Measurements from ENCODE around the gene NCAPD2.

Gene NCAPD2, protein sequence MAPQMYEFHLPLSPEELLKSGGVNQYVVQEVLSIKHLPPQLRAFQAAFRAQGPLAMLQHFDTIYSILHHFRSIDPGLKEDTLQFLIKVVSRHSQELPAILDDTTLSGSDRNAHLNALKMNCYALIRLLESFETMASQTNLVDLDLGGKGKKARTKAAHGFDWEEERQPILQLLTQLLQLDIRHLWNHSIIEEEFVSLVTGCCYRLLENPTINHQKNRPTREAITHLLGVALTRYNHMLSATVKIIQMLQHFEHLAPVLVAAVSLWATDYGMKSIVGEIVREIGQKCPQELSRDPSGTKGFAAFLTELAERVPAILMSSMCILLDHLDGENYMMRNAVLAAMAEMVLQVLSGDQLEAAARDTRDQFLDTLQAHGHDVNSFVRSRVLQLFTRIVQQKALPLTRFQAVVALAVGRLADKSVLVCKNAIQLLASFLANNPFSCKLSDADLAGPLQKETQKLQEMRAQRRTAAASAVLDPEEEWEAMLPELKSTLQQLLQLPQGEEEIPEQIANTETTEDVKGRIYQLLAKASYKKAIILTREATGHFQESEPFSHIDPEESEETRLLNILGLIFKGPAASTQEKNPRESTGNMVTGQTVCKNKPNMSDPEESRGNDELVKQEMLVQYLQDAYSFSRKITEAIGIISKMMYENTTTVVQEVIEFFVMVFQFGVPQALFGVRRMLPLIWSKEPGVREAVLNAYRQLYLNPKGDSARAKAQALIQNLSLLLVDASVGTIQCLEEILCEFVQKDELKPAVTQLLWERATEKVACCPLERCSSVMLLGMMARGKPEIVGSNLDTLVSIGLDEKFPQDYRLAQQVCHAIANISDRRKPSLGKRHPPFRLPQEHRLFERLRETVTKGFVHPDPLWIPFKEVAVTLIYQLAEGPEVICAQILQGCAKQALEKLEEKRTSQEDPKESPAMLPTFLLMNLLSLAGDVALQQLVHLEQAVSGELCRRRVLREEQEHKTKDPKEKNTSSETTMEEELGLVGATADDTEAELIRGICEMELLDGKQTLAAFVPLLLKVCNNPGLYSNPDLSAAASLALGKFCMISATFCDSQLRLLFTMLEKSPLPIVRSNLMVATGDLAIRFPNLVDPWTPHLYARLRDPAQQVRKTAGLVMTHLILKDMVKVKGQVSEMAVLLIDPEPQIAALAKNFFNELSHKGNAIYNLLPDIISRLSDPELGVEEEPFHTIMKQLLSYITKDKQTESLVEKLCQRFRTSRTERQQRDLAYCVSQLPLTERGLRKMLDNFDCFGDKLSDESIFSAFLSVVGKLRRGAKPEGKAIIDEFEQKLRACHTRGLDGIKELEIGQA (N-terminal part only)

DNA sequence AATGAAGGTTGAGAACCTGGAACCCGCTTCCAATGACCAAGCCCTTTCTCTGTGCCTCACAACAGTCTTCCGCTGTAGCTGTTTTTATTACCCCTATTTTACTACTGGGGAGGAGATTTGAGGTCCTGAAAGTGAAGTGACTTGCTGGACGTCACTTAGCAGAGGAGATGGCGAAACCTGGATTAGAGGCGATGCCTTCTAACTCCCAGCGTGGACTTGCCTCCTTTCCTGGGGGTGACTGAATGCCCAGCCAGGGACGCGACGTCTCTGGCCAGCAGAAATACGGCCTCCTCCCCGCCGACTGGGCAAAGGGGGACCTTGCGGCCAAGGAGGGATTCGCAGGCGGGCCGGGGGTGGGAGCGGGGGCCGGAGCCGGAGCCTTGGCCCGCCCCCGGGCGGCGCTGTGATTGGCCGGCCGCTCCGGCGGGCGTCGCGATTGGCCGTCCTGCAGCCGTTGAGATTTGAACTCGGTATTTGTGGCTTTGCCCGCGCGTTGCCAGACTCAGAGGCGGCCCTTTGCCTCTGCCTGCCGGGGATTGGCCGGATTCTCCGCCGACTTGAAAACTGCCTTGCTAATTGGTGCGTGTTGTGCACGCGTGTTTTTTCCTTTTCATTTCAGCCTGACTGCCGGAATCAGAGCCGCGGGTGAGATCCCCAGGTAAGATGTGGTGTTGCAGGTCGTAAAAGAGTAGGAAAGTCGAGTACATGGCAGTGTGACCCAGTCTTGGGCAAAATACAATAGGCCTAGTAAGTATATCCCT, at the start of gene NCAPD2:
TSS of gene NCAPD2 (plus strand) at position 606 of the 761 bp plus-strand sequence. CDS start 997 bp downstream, outside the sequence.
- peak; percentile 92 for DNase-seq

GRCh38 chr12:6444704-6445688, 48.9 kb upstream of the NCAPD2 start, which contains the start of gene CD27:
CD27 (plus strand) TSS chr12:6444955; CDS start chr12:6445096, 141 bp downstream.
- no peak for DNase-seq

- DNase-seq = no peak
Observed at GRCh38 chr12:6450091-6450868, 43.6 kb upstream of the NCAPD2 start.

DNA sequence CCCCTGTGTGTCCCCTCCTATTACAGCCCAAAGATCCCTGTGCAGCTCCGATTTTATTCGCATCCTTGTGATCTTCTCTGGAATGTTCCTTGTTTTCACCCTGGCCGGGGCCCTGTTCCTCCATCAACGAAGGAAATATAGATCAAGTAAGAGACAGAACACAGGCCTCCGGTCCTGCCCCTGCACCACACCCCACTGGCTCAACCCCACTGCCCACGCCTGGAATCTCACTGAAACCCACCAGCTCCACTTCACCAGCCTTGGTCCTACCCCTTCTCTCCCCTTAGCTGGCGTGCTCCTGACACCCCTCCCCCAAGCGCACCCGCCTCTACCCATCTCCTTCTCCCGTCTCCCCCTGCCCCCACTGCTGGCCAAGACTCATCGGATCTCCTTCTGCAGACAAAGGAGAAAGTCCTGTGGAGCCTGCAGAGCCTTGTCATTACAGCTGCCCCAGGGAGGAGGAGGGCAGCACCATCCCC, 43.0 kb upstream of the NCAPD2 start:
- DNase-seq = no peak

GRCh38 chr12:6451348-6452244, 42.3 kb upstream of the NCAPD2 start, which contains the start of gene TAPBPL:
TAPBPL (plus strand) TSS chr12:6452042; CDS start chr12:6452249, 207 bp downstream.
- DNase-seq = peak; percentile 93

DNA sequence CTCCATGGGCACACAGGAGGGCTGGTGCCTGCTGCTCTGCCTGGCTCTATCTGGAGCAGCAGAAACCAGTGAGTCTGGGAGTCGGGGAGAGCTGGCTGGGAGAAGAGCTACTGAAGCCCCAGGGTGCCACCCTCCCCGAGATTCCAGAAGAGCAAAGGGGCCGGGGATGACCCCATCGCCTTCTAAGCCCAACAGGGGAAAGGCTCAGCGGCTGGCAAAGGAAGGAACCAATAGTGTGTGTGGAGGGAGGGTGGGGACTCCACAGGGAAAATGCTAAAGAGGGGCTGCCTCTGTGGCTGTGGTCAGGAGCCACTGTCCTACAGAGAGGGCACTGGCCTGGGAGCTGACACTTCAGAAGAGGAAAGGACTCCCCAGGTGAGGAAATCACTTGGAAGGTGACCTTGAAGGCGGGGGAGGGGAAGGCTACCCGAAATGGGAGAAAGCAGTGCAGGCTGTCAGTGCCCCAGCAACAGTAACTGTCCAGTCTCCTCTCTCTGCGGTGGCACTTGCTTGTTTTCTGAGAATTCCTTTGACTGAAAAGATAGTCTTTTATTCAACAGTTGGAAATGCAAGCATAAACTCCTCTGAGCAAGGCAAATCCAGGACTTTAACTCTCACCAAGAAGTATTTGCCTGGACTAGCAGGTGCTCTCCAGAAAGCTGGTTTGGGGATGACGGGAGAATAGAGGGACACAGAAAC, 41.5 kb upstream of the NCAPD2 start:
- no peak for DNase-seq

DNA sequence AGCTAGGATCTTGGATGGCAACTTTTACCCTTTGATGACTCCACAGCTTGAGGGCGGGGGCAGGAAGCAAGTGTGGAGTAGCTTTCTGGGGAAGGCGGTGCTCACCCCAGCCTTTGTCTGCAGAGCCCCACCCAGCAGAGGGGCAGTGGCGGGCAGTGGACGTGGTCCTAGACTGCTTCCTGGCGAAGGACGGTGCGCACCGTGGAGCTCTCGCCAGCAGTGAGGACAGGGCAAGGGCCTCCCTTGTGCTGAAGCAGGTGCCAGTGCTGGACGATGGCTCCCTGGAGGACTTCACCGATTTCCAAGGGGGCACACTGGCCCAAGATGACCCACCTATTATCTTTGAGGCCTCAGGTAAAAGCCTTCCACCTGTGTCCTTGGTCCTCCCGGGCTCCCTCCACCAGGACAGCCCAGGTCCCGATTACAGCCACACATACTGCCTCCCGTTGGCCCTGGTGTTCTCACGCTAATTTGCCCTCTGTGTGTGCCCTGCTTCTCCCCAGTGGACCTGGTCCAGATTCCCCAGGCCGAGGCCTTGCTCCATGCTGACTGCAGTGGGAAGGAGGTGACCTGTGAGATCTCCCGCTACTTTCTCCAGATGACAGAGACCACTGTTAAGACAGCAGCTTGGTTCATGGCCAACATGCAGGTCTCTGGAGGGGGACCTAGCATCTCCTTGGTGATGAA, 40.8 kb upstream of the NCAPD2 start:
- DNase-seq = no peak

DNA sequence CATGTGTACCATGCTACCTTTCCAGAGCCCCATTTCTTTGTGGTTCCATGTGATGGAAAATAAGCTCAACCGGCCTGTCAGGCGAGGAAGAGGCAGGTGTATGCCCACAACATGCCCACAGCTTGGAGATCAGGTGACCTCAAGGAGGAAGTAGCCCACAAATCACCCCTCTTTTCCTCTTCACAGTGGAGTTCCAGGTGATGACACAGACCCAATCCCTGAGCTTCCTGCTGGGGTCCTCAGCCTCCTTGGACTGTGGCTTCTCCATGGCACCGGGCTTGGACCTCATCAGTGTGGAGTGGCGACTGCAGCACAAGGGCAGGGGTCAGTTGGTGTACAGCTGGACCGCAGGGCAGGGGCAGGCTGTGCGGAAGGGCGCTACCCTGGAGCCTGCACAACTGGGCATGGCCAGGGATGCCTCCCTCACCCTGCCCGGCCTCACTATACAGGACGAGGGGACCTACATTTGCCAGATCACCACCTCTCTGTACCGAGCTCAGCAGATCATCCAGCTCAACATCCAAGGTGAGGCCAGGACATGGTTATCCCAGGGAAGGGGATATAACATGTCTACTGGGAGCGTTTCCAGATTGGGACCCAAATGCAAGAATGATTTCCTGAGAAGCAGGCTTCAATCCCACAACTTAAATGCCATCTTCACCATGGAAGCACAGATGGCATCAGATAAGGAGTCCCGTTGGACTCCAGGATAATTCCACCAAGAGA, 36.5 kb upstream of the NCAPD2 start:
- DNase-seq = no peak

- no peak for DNase-seq
Observed at GRCh38 chr12:6458281-6459003, 35.5 kb upstream of the NCAPD2 start.

DNA sequence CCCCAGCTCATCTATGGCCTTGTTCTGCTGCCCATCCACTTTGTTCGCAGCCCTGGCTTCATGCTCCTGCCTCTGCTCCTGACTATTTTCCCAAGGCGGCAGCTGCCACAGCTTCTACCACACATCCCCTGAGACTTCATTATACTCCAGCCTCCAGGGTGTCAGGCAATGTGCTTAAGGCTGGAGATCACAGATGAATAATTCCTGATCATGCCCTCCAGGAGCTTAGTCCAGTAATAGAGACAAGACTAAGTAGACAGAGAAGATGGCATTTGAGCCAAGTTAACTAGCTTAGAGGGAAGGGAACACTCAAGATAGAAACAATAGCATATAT, 34.9 kb upstream of the NCAPD2 start:
- no peak for DNase-seq

DNA sequence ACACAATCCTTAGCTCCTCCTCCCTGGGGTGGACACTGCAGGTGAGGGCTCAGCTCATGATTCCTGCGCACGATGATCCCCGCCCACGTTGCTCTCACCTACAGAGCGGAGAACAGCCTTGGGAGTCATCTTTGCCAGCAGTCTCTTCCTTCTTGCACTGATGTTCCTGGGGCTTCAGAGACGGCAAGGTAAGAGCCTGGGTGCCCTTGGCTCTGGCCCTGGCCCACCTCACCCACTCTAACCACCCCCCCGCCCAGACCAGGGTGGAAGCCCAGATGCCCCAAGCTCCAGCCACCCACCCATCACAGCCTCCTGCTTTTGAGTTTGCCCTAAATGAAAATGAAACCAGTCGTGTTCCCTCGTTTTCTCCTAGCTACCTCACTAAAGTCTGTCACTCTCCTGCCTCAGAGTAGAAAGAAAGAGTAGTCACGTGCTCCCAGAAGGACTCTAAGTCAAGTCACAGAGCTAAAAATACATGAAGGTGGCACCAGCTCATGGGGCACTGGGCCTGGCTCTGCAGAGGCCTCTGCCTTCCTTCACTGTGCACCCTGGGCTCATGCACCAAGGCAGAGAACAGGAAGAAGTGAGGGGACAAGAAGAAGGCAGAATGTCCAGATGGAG, 33.0 kb upstream of the NCAPD2 start:
- DNase-seq = no peak

DNA sequence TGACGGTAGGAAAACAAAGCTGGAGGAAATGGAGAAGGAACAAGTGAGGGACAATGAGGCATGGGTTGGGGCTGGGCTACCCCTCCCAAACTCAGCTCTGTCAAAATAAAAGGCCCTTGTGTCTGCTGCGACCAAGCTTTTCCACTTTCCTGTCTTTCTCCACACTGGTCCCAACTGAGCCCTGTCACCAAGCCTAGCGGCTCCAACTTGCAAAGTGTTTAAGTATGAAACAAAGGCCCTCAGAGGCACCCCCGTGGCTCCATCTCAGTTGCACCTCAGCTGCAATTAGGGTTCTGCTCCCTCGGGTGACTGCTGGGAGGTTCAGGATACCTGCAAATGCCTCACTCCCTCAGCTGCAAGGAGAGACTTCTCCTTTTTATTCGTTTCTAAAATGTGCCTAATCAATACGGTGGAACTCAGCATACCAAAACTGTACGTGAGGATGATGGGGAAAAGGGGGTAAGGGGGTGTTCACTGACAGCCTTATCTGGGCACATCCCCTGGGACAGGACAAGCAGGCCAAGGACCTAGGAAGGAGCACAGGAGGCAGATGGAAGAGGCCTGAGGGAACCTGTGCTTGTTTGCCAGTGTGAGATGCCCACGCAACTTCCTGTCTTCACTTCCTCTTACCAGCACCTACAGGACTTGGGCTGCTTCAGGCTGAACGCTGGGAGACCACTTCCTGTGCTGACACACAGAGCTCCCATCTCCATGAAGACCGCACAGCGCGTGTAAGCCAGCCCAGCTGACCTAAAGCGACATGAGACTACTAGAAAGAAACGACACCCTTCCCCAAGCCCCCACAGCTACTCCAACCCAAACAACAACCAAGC, 32.3 kb upstream of the NCAPD2 start:
- DNase-seq = no peak

- DNase-seq = no peak
Observed at GRCh38 chr12:6462234-6462995, 31.5 kb upstream of the NCAPD2 start.

DNA sequence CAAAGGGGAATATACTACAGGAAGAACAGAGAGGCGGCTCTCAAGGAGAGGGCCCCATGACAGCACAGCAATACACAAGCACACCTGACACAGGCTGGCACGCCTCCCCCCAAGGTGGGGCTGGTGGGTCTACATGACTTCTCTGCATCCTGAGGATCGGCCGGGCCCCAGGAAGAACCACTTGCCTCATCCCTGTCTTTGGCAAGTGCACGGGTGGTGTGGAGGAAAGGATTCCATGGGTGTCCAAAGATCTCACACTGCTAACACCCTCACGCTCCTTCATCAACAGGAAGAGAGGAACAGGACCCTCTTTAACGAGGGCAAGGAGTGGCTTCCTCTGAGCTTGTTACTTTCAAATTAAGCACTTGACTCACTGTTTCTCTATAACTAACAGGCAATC, 30.7 kb upstream of the NCAPD2 start:
- no peak for DNase-seq

Measured in NCI-H1417 treated with DMSO at 0.1 percent for 48 hours (cell line).